GM18867 (cell line): ENCODE data around the gene TST.

ENCODE experiments used
- ATAC-seq: cut with Tn5 transposase; IDR thresholded peaks from one replicate; pipeline ENCODE4 v1.9.1; 2021; ENCODE audit warnings: mild to moderate bottlenecking, moderate library complexity; ENCODE audit not compliant: unreplicated experiment

Gene TST

GRCh38 chr22:36988075-36988832, 31.0 kb downstream of the TST start:
- ATAC-seq: no peak

- ATAC-seq: no peak
Observed at GRCh38 chr22:36986242-36986821, 32.9 kb downstream of the TST start.

- no peak for ATAC-seq
Observed at GRCh38 chr22:36985211-36985889, 33.9 kb downstream of the TST start.

- ATAC-seq: no peak
Observed at GRCh38 chr22:36982136-36982535, 37.1 kb downstream of the TST start.

- ATAC-seq: no peak
Observed at GRCh38 chr22:36981247-36981775, 37.9 kb downstream of the TST start.

GRCh38 chr22:36979016-36979910, 40.0 kb downstream of the TST start:
- no peak for ATAC-seq

- ATAC-seq: peak; percentile 70
Observed at GRCh38 chr22:36977947-36978660, 41.1 kb downstream of the TST start.

GRCh38 chr22:36977401-36977861, 41.8 kb downstream of the TST start:
- peak; percentile 50 for ATAC-seq

- ATAC-seq: no peak
Observed at GRCh38 chr22:36976606-36977005, 42.6 kb downstream of the TST start.

- no peak for ATAC-seq
Observed at GRCh38 chr22:36971341-36972125, 47.7 kb downstream of the TST start.

- ATAC-seq: no peak
Observed at GRCh38 chr22:36968249-36968964, 50.8 kb downstream of the TST start.

GRCh38 chr22:36966851-36967540, 52.3 kb downstream of the TST start:
- ATAC-seq: no peak

GRCh38 chr22:36965696-36966095, 53.6 kb downstream of the TST start:
- no peak for ATAC-seq

- no peak for ATAC-seq
Observed at GRCh38 chr22:36964106-36964505, 55.1 kb downstream of the TST start.

- ATAC-seq: no peak
Observed at GRCh38 chr22:36963302-36963701, 55.9 kb downstream of the TST start.

- no peak for ATAC-seq
Observed at GRCh38 chr22:36961626-36962025, 57.6 kb downstream of the TST start.
